ENCODE results near the gene NDFIP2.

Gene NDFIP2

DNA sequence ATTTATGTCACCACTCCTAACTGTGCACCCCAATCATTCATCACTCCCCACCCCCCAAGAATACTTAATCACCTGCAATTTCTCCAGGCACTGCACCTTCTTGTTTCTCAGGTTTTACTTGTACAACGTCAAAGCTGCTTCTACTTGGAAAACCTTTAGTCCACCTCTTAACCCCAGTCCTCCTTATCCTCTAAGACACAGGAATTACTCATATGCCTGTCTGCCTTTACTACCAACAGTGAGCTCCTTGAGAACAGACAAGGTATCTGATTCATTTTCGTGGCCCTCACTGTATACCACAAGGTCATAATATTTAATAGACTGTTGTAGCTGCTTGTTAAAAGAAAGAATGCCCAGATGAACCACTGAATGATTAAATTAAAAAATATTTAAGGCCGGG, 21.0 kb upstream of the NDFIP2 start:
- DNase-seq: no peak

DNA sequence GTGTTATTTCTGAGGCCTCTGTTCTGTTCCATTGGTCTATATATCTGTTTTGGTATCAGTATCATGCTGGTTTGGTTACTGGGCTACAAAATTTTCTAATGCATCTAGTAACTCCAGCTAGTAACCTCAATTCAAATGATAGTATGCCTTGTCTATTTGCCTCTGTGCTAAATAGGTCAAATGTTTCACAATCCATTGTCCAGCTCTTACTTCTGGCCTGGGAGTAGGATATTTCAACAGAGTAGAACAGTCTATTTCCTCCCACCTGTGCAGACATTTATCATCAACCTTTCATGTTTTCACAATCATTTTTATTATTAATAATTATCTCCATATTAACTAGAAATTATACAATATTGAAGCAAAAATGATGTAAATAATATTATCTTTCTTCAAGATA, 18.1 kb upstream of the NDFIP2 start:
- DNase-seq: no peak

DNA sequence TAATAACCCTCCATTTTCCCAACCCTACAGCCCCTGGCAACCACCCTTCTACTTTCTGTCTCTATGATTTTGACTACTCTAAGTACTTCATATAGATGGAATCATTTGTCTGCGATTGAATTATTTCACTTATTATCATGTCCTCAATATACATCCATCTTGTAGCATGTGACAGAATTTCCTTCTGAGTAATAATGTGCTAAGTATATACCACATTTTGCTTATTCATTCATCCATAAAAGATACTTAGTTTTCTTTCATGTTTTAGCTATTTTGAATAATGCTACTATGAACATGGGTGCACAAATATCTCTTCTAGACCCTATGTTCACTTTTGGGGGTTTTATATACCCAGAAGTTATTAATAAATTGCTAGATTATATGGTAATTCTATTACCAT, 17.4 kb upstream of the NDFIP2 start:
- DNase-seq: no peak

- DNase-seq: no peak
These were observed 14.1 kb upstream of the NDFIP2 start for GRCh38 chr13:79466872-79467271.

DNA sequence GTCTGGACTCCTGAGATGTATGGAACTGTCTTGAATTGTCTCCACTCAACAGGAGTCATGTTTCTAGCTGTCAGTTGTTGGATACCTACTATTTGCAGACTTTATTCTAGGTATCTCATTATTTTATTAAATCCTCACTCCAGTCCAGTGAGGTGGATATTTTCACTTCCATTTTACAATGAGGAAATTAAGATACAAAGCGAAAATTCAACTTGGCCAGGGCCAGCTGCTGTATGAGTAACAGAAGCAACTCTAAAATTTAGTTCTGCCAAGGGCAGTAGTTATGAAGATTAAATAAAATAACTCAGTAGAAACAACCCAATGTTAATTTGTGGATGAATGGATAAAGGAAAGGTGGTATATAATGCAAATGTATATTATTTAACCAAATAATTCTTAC, 12.6 kb upstream of the NDFIP2 start:
- DNase-seq: no peak

DNA sequence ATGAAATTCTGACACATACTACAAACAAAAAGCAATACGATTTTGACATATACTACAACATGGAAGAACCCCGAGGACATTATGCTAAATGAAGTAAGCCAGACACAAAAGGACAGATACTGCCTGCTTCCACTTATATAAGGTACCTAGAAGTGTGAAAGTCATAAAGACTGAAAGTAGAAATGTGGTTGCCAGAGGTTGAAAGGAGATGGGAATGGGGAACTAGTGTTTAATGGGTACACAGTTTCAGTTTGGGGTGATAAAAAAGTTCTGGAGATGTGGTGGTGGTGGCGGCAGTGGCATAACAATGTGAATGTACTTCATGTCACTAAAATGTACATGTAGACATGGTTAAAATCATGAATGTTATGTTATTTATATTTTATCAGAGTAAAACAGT, 12.1 kb upstream of the NDFIP2 start:
- DNase-seq: no peak

- no peak for DNase-seq
These were observed 11.3 kb upstream of the NDFIP2 start for GRCh38 chr13:79469608-79470007.

DNA sequence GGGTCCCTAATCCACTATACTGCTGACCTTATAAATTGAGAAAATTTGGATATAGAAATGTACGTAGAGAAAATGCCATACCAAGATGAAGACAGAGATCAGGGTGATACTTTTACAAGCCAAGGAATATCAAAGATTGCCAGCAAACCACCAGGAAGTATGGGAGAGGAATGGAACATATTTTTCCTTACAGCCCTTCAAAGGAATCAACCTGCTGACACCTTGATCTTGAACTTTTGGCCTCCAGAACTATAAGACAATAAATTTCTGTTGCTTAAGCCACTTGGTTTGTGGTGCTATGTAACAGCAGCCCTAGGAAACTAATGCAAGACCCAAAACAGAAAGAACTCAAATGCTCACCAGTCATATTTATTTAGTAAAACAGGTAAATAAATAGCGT, 10.3 kb upstream of the NDFIP2 start:
- no peak for DNase-seq

DNA sequence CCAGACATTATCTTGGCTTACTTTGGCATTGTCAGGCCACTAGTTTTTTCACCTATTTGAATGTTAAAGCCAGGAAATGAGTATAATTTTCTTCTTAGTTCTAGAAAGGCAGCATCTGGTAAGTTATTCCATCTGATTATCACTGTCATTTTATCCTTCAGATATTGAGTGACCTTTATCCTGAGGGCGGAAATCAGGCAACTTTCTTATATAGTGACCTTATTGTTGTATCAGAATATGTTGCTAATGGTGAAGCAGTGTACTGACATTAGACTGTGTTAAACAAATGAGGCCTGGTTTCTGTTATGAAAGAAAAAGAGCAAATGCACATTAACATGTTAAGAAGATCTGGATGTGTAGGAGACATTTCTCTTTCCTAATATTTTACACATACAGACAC, 5.4 kb upstream of the NDFIP2 start:
- DNase-seq: no peak

- no peak for DNase-seq
These were observed 3.0 kb upstream of the NDFIP2 start for GRCh38 chr13:79477968-79478367.

DNA sequence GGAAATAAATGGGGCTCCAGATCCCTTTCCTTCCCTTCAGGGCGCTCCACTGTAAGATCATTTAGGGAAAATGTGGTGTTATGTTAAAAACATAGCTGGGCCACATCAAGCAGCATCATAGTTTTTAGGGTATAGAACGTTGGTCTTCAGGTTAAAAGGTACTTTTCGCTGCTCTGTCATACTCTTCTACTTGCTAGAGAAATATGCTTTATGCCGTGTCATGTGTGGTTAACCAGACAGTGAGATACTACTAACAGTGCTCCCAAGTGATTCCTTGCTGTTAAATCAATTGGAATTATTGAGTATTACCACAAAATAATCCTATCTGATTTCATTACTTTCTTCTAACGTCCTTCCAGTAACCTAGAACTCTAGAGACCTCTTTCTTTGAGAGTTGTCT, 1.1 kb upstream of the NDFIP2 start:
- DNase-seq: no peak

GRCh38 chr13:79481685-79482052, 714 bp downstream of the NDFIP2 start:
- peak in 4 of 6 experiments; percentile 16 to 42 (median 24) for DNase-seq

GRCh38 chr13:79482281-79482970, 1.5 kb downstream of the NDFIP2 start:
- DNase-seq: no peak

GRCh38 chr13:79483086-79483706, 2.2 kb downstream of the NDFIP2 start:
- no peak for DNase-seq

DNA sequence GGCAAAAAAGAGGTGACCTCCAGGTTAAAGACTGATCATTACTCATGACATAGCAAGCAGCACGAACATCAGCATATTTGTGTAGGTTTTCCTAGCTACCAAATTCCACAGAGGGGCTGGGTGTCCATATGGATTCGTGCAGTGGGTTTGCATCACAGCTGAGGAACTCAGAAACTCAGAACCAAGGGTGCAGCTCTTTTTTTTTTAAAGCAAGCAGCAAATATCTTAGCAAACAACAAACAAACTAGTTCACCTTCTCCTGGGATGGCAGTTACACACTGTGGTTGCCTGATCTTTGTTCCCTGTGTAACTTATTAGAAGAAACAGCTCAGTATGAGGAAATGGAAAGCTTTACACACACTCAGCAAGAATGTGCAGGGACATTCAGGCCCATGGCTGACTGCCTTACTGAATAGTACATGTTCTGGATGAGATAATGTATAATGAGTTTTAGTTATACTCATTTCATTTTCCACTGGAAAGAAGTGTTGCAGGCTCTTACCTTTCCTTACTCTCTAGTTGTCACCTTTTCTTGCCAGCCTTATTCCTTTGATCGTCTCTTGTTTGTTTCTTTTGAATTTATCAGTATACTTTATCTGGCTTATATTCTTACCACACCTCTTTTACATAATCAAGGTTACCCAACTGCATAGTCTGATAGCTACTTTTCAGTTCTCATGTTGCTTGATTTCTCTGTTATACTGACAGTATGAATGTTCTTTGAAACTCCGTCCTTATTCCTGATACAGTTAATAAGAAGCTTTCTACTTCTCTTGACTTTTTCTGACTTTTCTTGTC, 4.3 kb downstream of the NDFIP2 start:
- DNase-seq: no peak

DNA sequence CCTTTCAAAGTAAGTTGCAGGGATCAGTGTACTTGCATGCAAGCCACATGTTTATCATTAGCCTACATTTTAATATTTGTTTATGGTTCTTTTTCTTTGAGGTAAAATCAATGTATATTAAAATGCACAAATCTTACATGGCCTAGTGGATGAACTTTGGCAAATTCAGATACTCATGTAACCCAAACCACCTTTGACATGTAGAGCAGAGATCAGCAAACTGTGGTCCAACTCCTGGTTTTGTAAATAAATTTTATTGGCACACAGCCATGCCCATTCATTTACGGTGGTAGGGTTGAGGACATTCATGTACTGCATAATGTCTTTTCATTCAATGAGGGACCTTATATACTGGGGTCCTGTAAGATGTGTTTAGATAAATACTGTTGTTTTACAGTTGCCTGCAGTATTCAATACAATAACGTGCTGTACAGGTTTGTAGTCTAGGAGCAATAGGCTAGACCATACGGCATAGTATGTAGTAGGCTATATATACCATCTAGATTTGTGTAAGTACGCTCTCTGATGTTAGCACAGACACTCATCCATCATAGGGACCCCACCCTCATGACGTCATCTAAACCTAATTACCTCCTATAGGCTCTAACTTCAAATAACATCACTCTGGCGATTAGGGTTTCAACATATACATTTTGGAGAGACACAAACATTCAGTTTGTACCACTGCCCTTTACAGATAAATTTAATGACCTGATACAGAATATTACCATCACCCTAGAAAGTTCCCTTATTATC, 5.7 kb downstream of the NDFIP2 start:
- no peak for DNase-seq

DNA sequence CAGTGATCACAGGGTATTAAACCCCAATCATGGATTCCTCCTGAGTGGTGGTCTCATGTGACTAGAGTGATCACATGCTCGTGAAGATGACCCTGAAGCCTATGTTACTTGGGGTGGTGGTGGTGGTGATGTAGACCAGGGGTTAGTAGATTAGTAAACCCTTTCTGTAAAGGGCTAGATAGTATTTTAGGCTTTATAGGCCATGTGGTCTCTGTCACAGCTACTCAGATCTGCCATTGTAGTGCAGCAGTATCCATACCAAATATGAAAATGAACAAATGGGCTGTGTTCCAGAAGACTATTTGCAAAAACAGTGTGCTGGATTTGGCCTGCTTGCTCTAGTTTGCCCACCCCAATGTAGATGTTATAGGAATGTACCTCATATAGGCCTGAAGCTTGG, 9.4 kb downstream of the NDFIP2 start:
- DNase-seq: no peak

DNA sequence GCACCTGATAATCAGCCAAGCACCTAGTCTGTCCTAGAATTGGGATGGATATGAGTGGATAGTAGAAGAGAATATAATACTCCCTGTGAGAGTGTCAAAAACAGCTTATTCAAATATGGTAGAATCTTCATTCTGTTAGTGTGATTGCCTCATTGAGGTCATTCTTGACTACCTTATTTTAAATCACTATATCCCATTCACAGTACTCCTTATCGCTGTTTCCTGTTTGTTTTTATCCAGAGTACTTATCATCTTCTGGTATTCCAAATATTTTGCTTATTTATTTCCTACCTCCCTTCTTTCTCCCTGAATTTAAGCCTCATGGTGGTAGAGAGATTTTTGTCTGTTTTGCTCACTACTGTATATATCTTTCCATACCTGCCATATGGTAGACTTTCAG, 9.9 kb downstream of the NDFIP2 start:
- DNase-seq: no peak

GRCh38 chr13:79491715-79492114, 10.8 kb downstream of the NDFIP2 start:
- peak in 1 of 6 experiments; percentile 3 for DNase-seq

DNA sequence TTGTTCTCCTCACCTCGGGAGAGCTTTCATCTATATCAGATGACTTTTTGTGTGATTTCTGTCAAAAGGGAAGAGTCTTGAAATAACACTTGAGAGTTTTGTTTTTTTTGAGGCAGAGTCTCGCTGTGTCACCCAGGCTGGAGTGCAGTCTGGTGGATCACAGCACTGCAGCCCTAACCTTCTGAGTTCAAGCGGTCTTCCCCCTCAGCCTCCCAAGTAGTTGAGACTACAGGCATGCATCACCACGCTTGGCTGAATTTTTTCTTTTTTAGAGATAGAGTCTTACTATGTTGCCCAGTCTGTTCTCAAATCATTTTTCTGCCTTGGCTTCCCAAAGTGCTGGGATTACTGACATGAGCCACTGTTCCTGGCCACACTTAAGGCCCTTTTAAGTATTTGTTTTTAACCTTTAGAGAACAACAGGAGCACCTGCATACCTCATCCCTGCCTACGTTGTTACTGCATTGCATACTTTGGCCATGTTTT, 11.4 kb downstream of the NDFIP2 start:
- peak in 2 of 6 experiments; percentile 1 to 9 for DNase-seq

DNA sequence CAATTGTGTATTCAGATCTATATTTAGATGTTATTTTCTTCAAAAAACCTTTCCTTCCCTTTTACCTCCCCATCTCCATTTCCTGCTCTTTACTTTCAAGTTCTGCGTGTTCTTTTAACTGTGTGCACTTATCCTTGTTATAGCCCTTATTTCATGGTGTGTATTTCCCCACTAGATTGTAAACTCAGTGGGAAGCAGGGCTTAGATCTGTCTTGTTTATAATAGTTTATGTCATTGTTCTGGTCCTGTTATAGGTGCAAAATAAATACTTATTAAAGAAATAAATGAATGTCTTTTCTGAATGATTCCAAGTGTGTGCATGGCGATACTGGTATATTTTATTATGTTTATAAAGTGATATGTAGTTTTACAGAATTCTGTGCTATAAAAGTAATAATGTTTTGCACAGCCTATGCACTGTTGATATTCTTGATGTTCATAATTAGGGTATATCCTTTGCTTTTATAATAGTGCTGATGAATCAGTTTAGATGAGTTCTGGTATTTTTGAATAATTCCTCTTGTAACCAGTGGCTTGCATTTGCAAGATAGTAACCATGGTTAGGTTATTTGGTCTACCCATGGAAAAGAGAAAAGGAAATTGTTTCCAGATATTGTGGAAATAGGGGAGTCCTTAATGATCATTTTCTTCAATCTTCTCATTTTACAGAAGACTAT, 12.1 kb downstream of the NDFIP2 start:
- DNase-seq: no peak

DNA sequence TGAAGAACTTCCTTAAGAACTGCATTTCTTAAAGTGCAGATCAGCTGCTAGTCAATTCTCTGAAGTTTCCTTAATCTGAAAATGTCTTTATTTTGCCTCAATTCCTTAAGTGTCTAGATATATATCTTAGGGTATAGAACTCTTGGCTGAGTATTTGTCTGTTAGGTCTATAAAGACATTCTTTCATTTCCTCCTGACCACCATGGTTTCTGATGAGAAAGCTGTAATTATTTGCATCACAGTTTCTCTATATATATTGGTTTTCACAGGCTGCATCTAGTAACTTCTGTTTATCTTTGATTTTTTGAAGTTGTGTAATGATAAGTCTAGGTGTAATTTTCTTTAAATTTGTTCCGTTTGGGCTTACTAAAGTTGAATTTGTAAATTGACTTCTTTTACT, 15.2 kb downstream of the NDFIP2 start:
- no peak for DNase-seq

GRCh38 chr13:79497064-79497463, 16.1 kb downstream of the NDFIP2 start:
- DNase-seq: no peak

Data from stimulated activated naive CD4-positive, alpha-beta T cell (primary cell).